Middle frontal gyrus (tissue), 1 donor: ENCODE measurements around the gene ARHGEF33.
"Not testable (repeated sequence)": the region's sequence is repeated elsewhere in the genome, so short reads cannot be mapped to it uniquely, and the experiment has no call there.

Experiments used
- DNase-seq: peaks from one replicate; pipeline ENCODE4 v3.0.0-alpha.2; 2015; ENCODE audit warnings: low spot score; ENCODE audit errors: extremely low spot score

The ARHGEF33 gene

DNA sequence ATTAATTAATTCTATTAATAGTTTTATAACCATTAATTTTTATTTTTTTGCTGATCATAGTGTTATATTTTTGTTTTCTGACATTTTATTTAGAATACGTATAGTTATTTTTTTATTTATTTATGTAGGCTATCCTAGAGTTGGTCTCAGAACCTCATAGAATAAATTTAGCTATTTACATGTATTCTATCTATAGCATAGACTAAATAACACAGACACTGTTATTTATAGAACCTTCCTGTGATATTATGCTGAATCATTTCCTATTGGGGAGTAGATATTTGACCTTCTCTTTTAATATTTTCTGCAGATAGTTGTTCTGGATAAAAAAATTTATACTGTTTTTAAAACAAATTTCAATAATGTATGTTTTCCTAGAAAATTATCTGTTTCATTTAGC is 20.2 kb downstream of the ARHGEF33 start:
- no peak for DNase-seq

GRCh38 chr2:38911191-38911590 is 21.5 kb downstream of the ARHGEF33 start:
- no peak for DNase-seq

- no peak for DNase-seq
Measured at GRCh38 chr2:38912619-38913018, 22.9 kb downstream of the ARHGEF33 start.

DNA sequence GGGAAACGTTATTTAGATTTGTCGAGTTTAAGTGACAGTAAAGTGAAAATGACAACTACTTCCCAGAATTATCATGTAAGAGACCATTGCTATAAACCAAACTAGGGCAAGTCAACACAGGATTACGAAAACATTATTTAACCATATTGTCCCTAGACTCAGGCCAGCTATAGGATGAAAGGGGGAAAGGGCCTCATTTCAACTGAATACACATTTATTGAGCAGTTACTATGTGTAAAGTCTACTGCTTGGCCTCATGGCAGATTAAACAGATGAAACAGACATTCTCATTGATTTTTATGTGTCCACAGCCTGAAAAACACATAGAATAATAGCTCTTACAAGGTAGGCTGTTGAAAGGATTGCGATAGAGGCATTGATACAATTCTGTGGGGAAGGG is 32.7 kb downstream of the ARHGEF33 start:
- DNase-seq: no peak

DNA sequence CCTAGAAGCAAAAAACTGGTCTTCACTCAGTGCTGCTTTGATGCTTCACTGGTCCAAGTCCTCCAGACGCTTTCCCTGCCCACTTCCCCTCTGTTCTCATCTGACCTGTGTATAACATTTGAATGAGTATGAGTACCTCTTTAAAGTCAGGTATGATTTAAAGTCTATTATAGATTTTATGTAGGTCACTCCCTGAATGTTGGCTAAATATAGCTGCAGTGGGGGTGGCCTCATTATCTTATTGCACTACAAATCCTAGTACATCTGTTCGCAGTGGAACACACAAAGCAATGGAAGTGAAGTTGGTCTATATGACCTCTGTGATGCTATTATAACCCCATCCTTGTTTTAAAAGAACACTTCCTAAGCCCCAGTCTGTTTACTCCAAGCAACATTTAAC is 33.2 kb downstream of the ARHGEF33 start:
- DNase-seq: no peak

DNA sequence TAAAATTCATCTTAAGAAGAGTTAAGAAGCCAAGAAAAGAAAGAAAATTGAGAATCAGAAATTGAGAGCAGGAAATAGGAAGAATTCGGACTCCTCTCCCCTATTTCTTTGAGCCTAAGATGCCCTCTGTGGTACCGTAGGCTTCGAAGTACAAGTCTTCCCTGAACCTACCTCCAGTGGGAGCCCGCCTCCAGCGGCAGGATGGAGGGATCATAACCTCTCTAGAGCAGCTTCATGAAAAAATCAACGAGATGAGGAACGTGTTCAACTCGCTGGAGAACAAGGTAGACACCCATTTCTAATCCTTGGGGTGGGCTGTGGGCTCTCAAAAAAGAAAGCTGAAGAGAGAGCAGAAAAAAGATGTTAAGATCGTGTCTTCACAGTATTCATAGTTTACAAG is 36.3 kb downstream of the ARHGEF33 start:
- DNase-seq: no peak

DNA sequence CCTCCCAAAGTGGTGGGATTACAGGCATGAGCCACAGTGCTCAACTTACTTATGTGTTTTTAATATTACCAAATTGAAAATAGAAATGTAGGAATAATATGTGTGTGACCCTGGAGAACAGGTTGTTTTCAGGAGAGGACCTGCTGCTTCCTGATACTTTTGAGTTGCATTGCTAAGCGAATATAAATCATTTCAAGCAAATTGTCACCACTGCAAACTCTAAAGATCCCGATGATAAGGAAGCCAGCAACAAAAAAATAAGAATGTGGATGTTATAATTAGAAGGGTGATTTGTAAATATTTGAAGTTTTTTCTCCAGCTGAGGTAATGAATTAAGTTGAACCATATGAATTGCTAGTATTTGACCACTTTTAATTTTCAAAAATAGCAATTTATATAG is 40.9 kb downstream of the ARHGEF33 start:
- no peak for DNase-seq

- DNase-seq: no peak
Measured at GRCh38 chr2:38932586-38932985, 42.9 kb downstream of the ARHGEF33 start.

DNA sequence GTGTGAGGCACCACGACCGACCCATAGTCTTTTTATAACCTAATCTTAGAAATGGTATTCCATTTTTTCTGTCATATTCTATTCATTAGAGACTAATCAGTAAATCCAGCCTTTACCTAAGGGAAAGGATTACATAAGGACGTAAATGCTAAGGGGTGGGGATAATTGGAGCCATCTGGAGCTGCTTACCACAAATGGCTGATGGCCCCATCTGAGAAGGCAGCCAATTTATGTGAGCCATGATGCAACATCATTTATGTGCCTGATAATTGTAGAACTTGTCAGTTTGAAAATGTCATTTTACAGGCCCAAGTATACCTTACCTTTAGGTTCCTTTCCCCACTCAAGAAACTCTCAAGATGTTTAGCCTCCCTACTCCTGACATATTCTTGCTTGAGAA is 44.0 kb downstream of the ARHGEF33 start:
- DNase-seq: no peak

DNA sequence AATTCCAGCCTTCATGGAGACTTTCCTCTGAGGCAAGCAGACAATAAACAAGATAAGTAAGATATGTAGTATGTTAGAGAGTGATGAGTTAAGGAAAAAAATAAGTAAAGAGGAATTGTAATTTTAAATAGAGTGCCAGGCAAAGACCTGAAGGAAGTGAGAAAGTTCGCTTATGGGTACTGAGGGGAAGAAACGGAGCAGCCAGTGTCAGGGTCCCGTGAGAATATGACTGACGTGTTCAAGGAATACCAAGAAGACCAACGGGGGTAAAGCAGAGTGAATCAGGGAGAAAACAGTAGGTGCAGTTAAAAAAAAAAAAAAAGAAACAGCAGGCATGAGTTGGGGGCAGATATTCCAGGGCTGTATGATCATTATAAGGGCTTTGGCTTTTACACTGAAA is 45.1 kb downstream of the ARHGEF33 start:
- DNase-seq: no peak

DNA sequence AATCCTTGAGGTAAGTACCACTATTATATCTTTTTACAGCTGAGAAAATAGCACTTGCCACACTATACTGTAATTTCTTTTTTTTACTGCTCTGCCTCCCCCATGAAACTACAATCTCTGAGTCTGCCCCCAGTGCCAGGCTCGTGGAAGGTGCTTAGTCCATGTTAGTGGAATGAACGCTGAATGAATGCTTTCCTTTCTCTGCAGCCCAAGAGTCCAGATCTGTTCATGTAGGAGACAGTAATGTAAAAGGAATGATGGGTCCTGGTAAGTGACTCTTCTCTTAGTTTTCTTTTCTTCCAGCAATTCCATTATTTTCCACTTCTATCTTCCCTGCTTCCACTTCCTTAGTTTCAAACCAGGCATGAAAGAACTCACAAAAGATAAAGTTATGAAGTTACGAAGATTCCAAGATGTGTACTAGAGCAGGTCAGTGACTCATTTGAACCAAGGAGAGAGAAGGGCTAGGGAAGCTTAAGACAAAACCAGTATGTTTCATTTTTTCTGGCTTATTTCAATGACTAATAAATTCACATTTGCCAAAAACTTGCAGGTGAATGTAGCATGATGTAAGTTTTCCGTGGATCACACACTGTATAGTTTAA is 46.0 kb downstream of the ARHGEF33 start:
- DNase-seq: no peak

- DNase-seq: not testable (repeated sequence)
Measured at GRCh38 chr2:38936516-38936915, 46.8 kb downstream of the ARHGEF33 start.

- no peak for DNase-seq
Measured at GRCh38 chr2:38937548-38937947, 47.9 kb downstream of the ARHGEF33 start.

DNA sequence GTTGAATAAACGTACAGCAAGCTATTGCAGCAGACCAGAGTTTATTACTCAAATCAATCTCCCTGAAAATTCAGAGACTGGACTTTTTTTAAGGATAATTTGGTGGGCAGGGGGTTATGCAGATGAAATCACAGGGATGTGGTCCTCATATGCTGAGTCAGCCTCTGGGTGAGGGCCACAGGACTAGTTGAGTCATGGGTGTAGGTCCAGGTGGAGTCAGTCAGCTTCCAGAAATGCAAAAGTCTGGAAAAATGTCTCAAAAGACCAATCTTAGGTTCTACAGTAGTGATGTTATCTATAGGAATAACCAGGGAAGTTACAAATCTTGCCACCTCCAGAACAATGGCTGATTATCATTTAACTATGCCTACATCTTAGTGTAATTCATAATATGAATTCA is 51.1 kb downstream of the ARHGEF33 start:
- no peak for DNase-seq

DNA sequence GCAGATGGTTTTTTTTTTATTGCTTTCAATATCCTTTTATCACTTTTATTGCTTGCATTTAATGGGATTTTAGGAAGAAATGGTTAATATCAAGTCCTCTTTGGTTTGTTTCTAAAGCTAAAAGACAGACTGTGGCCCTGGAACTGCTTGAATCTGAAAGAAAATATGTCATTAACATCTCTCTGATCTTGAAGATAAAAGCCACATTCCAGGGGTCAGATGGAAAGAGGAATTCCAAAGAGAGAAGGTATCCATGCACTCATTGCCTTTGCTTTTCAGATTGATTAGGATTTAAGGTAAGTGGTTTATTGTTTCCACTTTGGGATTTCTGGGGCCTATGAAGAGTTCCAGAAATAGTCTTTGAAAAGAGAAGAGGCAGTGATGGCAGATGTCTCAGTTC is 54.1 kb downstream of the ARHGEF33 start:
- no peak for DNase-seq

DNA sequence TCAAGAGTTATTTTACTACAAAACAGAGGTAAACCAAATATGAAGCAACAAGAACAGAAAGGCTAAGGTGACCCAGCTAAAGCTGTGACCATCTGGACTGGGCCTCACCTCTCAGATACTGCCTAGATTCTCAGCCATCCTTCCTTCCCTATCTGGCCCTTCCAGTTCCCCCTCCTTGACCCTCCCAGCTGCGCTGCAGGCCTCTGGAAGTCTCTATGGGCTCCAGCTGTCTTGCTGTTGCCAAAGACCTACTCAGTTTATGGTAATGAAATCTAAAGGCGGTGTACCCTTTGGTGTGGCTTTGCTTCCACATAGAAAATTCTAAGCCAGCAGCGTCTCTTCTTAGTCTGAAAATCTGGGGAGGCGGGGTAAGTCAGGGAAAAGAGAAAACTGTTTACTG is 55.7 kb downstream of the ARHGEF33 start:
- DNase-seq: no peak

DNA sequence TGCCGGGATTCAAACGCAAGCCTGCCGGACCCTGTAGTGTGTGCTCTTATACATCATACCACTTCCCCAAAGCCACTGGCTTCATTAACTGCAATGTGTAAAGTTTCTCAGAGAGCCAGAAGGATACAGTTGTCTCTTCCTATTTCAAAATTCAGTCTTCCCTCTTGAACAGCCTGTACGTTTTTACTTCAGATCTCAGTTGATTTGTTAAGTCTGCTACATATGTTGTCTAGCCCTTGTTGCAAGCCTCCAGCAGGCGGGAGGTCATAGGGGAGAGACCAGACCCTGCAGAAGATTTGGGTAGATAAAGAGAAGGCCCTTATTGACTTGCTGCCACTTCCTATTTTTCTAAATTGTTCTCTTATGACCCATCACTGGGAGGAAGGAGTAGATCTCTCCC is 56.2 kb downstream of the ARHGEF33 start:
- DNase-seq: no peak

GRCh38 chr2:38947241-38948239 is 57.9 kb downstream of the ARHGEF33 start:
- DNase-seq: peak; percentile 34

- no peak for DNase-seq
Measured at GRCh38 chr2:38948387-38948882, 58.8 kb downstream of the ARHGEF33 start.

DNA sequence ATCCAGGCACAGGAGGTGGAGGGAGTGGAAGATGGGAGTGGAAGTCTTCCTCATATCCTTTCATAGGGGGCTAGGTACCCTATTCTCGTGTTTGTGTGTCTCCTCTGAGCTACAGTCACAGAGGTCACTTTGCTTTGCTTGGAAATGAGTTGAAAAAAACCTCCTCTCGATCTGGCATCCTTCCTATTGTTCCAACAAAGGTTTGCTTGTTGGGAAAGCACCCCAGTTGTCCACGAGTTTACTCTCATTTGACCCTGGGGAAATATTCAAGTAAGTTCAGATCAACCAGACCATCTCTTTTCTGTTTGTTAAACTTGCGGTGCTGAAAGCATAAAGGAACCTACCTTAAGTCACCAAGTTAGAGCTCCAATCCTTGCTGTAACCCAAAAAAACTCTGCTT is 59.3 kb downstream of the ARHGEF33 start:
- no peak for DNase-seq

- no peak for DNase-seq
Measured at GRCh38 chr2:38951766-38952165, 62.1 kb downstream of the ARHGEF33 start.

DNA sequence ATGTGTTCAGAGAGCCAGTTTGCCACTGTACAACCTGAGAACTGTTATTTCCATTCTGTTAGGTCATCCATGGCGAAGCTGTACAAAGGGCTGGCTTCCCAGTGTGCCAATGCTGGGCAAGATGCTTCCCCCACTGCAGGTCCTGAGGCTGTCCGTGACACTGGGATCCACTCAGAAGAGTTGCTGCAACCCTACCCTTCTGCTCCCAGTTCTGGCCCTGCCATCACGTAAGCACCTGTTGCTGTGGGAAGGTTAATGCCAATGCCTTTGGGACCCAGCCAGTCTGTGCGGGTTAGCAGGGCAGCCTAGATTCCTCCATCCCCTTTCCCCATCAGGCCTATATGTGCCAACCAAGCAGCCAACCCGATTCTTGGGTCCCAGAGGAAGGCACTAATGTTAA is 68.3 kb downstream of the ARHGEF33 start:
- DNase-seq: no peak

DNA sequence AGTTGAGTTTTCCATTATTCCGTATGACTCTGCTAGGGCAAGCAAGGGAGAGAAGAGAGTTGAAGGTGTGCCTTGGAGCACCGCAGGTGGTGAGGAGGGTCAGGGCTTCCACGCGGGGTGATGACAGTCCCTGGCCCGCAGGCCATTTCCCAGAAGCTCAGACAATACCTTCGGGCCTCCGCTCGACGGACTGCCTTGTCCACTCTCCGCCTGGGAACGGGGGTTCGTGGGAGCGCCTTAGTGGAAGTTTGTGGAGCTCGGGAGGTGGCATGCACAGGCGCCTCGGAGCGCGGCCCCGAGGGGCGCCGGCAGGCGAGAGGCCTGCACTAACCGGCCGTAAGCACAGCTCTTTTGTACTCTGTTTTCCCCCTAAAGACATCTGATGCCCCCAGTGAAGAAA is 69.8 kb downstream of the ARHGEF33 start:
- DNase-seq: no peak
